GM12873 (cell line): ENCODE data around the gene NACC2.

Experiments used
- TF ChIP-seq, protein P1 (sequence below): IDR thresholded peaks from 2 replicates; pipeline ENCODE4 v1.5.1; 2012; ENCODE audit warnings: low read depth, mild to moderate bottlenecking, moderate library complexity, low read length, control low read depth; ENCODE audit not compliant: insufficient read depth; ENCODE audit errors: missing control alignments

NACC2 gene

DNA sequence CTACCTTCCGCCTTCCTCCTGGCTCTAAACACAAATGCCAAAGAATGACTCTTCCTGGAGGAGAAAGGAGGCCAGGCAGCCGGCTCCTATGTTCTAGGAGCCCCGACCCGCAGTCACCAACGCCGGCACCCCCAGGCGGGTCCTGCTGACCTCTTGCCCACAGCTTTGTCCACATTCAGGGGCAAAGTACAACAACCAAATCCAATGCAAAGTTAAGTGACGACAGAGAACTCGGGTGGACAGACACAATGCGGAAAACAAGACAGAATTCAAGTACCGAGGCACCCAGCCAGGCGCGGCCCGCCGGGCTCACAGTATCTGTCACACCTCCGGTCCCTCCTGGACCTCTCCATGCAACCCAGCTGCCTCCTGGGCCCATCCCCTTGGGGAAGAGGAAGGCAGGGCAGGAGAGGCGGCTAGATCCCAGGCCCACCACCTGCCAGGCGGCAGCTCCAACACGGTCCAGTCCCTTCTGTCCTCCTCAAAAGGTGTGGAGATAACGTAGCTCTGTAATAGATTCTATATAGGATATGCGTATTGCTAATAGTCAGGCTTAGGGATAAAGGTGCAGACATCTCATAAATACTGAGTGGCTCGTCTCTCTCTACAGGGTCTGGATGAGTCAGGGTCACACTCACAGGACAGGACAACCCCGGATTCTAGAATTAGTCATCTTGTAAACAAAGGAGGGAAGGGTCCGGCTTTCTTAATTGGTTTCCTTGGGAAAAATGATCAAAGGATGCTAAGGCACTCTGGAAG, 87.0 kb downstream of the NACC2 start:
- TF ChIP-seq, protein P1, sequence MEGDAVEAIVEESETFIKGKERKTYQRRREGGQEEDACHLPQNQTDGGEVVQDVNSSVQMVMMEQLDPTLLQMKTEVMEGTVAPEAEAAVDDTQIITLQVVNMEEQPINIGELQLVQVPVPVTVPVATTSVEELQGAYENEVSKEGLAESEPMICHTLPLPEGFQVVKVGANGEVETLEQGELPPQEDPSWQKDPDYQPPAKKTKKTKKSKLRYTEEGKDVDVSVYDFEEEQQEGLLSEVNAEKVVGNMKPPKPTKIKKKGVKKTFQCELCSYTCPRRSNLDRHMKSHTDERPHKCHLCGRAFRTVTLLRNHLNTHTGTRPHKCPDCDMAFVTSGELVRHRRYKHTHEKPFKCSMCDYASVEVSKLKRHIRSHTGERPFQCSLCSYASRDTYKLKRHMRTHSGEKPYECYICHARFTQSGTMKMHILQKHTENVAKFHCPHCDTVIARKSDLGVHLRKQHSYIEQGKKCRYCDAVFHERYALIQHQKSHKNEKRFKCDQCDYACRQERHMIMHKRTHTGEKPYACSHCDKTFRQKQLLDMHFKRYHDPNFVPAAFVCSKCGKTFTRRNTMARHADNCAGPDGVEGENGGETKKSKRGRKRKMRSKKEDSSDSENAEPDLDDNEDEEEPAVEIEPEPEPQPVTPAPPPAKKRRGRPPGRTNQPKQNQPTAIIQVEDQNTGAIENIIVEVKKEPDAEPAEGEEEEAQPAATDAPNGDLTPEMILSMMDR: no peak

DNA sequence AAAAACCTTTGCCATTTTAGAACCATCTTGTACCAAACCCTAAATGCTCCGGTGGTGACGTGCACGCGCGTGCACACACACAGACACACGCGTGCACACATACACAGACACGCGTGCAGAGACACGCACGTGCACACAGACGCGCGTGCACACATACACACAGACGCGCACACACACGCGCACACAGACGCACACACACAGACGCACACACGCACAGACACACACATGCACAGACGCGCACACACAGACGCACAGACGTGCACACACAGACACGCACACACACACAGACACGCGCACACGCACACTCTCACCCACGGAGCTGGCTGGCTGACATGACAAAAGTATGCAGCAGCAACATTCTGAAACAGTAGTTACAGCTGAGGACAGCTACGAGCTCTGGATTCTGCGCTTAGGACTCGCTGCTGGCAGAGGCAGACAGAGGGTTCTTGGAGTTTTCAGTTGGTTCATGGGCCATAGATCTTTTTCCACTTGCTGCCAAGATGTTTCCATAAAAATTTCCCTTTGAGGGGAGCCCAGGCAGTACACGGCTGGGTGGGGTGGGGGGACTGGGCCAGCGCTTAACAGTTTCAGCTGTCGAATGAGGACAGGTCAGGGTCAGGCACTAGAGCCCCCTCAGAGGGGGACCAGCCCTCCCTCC, 87.7 kb downstream of the NACC2 start:
- TF ChIP-seq, protein P1: no peak

DNA sequence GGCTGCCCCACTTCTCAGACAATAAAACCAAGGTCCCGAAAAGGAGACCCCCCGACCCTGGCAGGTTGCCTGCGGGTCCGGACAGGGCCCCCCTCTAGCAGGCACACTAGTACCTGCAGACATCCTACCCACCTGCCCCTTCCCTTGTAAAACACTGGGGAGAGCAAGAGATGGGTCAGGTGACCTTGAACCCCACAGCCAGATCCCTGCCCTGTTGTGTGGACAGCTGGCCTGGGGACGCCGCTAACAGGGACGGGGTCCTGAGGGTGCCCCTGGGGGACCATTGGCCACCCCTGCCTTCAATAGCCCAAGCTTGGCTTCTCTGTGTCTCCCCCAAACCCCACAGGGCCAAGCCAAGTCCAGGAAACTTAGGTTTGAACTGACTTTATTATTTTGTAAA, 88.9 kb downstream of the NACC2 start:
- TF ChIP-seq, protein P1: no peak

DNA sequence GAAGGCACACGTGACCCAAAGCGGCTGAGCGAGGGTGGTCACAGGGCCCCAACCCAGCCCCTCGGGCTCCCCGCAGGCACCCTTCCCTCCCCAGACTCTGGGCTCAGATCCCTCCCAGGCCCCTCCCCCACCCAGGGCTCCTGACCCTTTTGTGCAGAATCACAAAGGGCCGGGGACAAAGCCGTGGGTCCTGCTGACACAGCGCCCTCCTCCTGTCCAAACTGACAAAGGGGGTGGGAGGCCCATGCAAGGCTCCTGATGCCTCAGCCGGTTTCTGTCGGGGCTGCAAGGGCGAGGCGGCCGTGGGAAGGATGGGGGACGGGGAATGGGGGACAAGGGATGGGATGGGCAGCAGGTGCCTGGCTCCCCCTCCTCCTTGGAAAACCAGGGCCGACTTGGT, 90.4 kb downstream of the NACC2 start:
- TF ChIP-seq, protein P1: no peak

DNA sequence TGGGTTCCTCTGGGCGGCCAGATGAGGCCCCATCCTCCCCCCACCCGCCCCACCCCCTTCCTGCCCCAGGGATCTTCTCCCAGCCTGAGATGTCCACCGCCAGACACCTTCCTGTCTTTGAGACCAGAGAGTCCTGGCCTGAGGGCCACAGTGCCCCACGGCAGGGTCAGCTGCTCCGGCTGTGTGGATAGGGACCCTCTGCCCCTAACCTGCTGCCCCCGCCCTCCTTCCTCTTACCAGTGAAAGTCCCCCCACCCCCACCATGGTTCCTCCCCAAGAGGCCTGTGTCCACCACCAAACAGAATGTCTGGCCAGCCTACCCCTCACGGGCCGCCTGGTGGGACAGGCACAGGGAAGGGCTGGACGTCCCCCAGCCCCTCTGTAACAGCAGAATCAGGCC, 90.9 kb downstream of the NACC2 start:
- TF ChIP-seq, protein P1: no peak

DNA sequence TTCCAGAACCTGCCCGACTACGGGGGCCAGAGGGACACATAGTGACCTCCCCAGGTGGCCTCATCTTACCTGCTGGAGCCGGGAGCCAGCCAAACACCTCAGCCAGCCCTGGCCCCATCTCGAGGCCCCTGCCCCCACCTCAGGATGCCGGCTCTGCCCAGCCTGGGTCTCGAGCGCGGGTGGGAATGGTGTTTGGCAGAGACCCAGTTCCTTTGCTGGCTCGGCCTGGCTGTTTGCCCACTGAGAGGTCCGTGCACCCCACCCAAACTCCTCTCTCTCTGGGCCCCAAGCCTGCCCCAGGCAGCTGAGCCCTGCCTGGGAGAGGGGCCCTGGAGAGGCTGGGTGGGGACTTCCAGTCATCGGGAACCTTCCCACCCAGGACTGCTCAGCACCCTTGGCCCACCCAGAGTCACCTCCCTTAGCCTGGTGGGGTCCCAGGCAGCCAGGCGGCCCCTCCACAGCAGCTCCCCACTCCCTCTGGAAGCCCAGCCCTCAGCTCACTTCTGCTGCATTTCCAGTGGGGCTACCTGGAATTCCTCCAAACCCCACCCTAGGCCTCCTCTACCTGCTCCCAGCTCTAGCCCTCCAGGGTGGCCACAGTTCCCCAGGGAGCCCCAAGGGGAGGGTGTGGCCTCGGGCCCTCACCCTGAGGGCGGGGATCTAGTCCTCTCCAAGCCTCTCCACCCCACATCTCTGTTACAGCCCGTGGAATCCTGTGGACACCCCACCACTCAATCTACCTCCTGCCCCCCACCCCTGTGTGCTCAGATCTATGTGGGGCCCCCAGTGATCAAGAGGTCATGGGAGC, 91.5 kb downstream of the NACC2 start:
- TF ChIP-seq, protein P1: no peak

DNA sequence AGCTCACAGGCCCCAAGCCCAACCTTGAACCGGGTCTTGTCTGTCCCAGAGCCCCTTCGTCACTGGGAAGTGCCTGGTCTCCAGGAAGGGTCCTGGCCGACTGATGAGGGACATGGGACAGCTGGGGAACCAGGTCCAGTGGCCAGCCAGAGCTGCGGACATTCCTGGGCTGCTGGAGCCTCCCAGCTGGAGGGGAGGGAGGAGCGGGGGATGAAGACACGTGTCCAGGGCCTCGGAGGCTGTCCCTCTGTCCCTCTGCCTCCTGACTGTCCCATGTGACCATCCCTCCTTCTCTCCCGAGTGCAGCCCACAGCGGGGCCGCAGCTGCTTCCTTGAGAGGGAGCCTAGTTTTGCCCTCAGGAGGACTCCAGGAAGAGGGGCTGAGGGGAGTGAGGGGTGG, 92.2 kb downstream of the NACC2 start:
- TF ChIP-seq, protein P1: no peak
